Measurements from ENCODE around the gene UBA3.

DNA sequence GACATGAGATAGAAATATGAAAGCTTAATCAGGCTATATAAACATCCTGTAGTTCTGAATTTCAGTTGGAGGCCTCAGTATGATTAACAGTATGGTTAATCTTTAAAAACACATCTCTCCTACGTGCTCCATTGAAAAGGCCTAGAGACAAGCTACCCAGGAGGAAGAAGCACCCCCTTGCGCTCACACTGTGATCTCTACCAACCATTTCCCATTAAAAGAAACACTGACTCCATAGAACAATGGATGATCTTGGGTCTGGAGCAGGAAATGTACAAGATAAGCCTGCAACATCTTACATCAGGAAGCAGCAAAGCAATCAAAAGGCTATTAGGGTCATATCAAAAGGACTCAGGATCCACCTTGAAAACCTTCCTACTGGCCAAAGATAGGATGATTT is 63.3 kb downstream of the UBA3 start:
- TF ChIP-seq, protein P1, sequence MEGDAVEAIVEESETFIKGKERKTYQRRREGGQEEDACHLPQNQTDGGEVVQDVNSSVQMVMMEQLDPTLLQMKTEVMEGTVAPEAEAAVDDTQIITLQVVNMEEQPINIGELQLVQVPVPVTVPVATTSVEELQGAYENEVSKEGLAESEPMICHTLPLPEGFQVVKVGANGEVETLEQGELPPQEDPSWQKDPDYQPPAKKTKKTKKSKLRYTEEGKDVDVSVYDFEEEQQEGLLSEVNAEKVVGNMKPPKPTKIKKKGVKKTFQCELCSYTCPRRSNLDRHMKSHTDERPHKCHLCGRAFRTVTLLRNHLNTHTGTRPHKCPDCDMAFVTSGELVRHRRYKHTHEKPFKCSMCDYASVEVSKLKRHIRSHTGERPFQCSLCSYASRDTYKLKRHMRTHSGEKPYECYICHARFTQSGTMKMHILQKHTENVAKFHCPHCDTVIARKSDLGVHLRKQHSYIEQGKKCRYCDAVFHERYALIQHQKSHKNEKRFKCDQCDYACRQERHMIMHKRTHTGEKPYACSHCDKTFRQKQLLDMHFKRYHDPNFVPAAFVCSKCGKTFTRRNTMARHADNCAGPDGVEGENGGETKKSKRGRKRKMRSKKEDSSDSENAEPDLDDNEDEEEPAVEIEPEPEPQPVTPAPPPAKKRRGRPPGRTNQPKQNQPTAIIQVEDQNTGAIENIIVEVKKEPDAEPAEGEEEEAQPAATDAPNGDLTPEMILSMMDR (conservative IDR thresholded peaks at IDR 0.05; ENCODE audit: low read length), result no peak
- no peak for TF ChIP-seq EZH2phosphoT487 (IDR thresholded peaks at IDR 0.05; ENCODE audit: borderline replicate concordance)
